ENCODE results near the gene SH3RF3.

The SH3RF3 gene

GRCh38 chr2:109454765-109455394, 325.9 kb downstream of the SH3RF3 start:
- H3K4me3 ChIP-seq, result no peak overlapping the region
- no peak overlapping the region for H3K27ac ChIP-seq

GRCh38 chr2:109455731-109456691, 327.0 kb downstream of the SH3RF3 start:
- peak overlapping the region in 2 of 21 experiments; percentile 2 to 29 for H3K27ac ChIP-seq

GRCh38 chr2:109456776-109457175, 327.8 kb downstream of the SH3RF3 start:
- no peak overlapping the region for H3K4me3 ChIP-seq
- H3K27ac ChIP-seq, result peak overlapping the region in 2 of 21 experiments; percentile 2 to 29

More at GRCh38 chr2:109455731-109456691, 327.0 kb downstream of the SH3RF3 start:
- H3K4me3 ChIP-seq, result no peak overlapping the region

GRCh38 chr2:109457366-109457765, 328.4 kb downstream of the SH3RF3 start:
- peak overlapping the region in 3 of 21 experiments; percentile 2 to 43 (median 23) for H3K27ac ChIP-seq
- H3K4me3 ChIP-seq, result no peak overlapping the region

- peak overlapping the region in 2 of 21 experiments; percentile 2 to 43 for H3K27ac ChIP-seq
- H3K4me3 ChIP-seq, result no peak overlapping the region
These were observed 328.8 kb downstream of the SH3RF3 start for GRCh38 chr2:109457794-109458193.

- H3K27ac ChIP-seq, result peak overlapping the region in 1 of 21 experiments; percentile 7
- no peak overlapping the region for H3K4me3 ChIP-seq
These were observed 329.5 kb downstream of the SH3RF3 start for GRCh38 chr2:109458512-109458911.

- H3K4me3 ChIP-seq, result no peak overlapping the region
- peak overlapping the region in 3 of 21 experiments; percentile 19 to 79 (median 48) for H3K27ac ChIP-seq
These were observed 330.5 kb downstream of the SH3RF3 start for GRCh38 chr2:109459485-109459884.

- H3K4me3 ChIP-seq, result no peak overlapping the region
These were observed 331.7 kb downstream of the SH3RF3 start for GRCh38 chr2:109460553-109461324.

GRCh38 chr2:109463236-109463635, 334.2 kb downstream of the SH3RF3 start:
- Histone ChIP-seq H3K4me3 (no peak overlapping the region), H3K27ac (no peak overlapping the region)

More at GRCh38 chr2:109460553-109461324, 331.7 kb downstream of the SH3RF3 start:
- H3K27ac ChIP-seq, result peak overlapping the region in 1 of 21 experiments; percentile 79

GRCh38 chr2:109463891-109464290, 334.9 kb downstream of the SH3RF3 start:
- Histone ChIP-seq H3K4me3 (no peak overlapping the region), H3K27ac (no peak overlapping the region)

GRCh38 chr2:109466674-109467575, 337.9 kb downstream of the SH3RF3 start:
- Histone ChIP-seq H3K27ac (peak overlapping the region in 5 of 21 experiments; percentile 10 to 67 (median 45)), H3K4me3 (no peak overlapping the region)

GRCh38 chr2:109467701-109468100, 338.7 kb downstream of the SH3RF3 start:
- Histone ChIP-seq H3K4me3 (no peak overlapping the region), H3K27ac (peak overlapping the region in 2 of 21 experiments; percentile 29 to 67)

- Histone ChIP-seq H3K27ac (peak overlapping the region in 2 of 21 experiments; percentile 4 to 55), H3K4me3 (no peak overlapping the region)
These were observed 339.9 kb downstream of the SH3RF3 start for GRCh38 chr2:109468893-109469292.

- Histone ChIP-seq H3K27ac (peak overlapping the region in 1 of 21 experiments; percentile 79), H3K4me3 (no peak overlapping the region)
These were observed 342.7 kb downstream of the SH3RF3 start for GRCh38 chr2:109471658-109472057.

- Histone ChIP-seq H3K27ac (peak overlapping the region in 2 of 21 experiments; percentile 2 to 79), H3K4me3 (no peak overlapping the region)
These were observed 343.4 kb downstream of the SH3RF3 start for GRCh38 chr2:109472331-109472959.

GRCh38 chr2:109472974-109473373, 344.0 kb downstream of the SH3RF3 start:
- H3K27ac ChIP-seq, result peak overlapping the region in 2 of 21 experiments; percentile 25 to 79
- H3K4me3 ChIP-seq, result no peak overlapping the region

- Histone ChIP-seq H3K4me3 (no peak overlapping the region), H3K27ac (peak overlapping the region in 1 of 21 experiments; percentile 25)
These were observed 344.8 kb downstream of the SH3RF3 start for GRCh38 chr2:109473616-109474318.

Data from skin epidermis (tissue), 12 donors.